ENCODE data around the gene CCDC136.

The CCDC136 gene

DNA sequence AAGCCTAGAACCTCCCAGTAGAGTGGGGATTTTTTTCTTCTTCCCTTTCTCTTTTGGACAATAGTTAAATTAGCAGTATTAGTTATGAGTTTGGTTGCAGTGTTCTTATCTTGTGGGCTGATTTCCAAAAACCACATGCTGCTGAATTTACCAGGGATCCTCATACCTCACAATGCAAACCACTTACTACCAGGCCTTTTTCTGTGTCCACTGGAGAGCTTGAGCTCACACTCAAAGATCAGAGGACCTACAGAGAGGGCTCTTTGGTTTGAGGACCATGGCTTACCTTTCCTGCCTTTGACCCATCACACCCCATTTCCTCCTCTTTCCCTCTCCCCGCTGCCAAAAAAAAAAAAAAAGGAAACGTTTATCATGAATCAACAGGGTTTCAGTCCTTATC, 21.5 kb upstream of the CCDC136 start:
- H3K27me3 Mint-ChIP-seq = no peaks in the 10 kb centered on the region
- no peak overlapping the region for H3K4me3 Mint-ChIP-seq
- H3K4me1 Mint-ChIP-seq = no peaks in the 10 kb centered on the region
- H3K9me3 Mint-ChIP-seq = no peaks in the 10 kb centered on the region
- peaks cover 16% of the 10 kb centered on the region for H3K36me3 Mint-ChIP-seq
- no peak overlapping the region for H3K27ac Mint-ChIP-seq

DNA sequence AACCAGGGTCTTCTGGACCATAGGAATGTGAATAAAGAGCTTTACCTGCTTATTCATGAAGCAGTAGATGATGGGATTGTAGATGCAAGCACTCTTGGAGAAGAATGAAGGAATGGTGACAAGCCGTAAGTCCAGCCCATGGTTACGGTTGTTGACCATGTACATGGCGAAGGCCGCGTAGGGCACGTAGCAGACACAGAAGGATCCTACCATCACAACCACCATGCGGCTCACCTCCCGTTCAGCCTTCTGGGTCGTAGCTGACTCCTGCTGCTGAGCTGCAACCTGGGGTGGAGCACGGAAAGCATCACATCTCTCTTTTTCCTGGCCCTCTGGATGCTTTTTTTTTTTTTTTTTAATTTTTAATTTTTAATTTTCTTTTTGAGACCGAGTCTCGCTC, 18.2 kb upstream of the CCDC136 start:
- peaks cover 14% of the 10 kb centered on the region for H3K4me1 Mint-ChIP-seq

DNA sequence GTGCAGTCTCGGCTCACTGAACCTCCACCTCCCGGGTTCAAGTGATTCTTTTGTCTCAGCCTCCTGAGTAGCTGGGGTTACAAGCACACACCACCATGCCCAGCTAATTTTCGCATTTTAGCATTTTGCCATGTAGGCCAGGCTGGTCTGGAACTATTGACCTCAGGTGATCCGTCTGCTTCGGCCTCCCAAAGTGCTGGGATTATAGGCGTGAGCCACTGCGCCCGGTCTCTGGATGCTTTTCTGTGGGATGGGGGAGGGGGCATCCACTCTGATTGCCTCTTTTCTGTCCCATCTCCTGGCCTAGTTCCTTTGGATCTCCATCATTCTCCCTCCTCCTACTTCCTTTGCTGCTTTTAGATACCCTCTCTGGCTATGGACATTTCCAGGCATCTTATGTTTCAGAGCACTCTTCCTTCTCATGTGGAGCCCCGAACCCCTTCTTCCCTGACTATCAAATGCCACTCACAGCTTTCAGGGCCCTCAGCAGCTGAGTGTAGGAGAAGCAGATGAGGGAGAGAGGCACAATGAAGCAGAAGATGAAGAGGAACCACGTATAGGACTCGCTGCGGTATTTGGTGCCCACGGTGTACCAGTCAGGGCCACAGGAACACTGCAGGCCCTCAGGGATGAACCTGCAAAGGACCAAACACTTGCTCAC, 17.6 kb upstream of the CCDC136 start:
- Mint-ChIP-seq H3K4me3 (no peak overlapping the region), H3K4me1 (peaks cover 14% of the 10 kb centered on the region), H3K36me3 (peaks cover 20% of the 10 kb centered on the region), H3K9me3 (peaks cover 9% of the 10 kb centered on the region), H3K27ac (no peak overlapping the region), H3K27me3 (no peaks in the 10 kb centered on the region)

More for the DNA sequence above, 18.2 kb upstream of the CCDC136 start:
- H3K9me3 Mint-ChIP-seq = peaks cover 9% of the 10 kb centered on the region
- H3K27ac Mint-ChIP-seq = no peak overlapping the region
- H3K27me3 Mint-ChIP-seq = no peaks in the 10 kb centered on the region
- H3K36me3 Mint-ChIP-seq = peaks cover 22% of the 10 kb centered on the region
- no peak overlapping the region for H3K4me3 Mint-ChIP-seq

DNA sequence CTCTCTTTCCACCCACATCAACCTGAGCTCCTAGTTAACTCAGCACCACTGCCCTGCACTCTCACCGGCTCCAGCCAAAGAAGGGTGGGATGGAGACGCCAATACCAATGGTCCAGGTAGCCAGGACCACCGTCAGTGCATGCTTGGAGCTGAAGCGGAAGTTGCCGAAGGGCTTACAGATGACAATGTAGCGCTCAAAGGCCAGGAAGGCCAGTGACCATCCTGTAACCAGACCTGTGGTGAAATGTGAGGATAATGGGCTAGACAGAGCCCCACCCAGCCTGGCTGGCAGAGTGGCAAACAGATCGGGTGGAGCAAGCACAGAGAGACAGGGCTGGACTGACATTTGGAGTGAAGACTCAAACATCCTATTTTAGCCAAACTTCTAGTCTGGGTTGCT, 16.8 kb upstream of the CCDC136 start:
- peaks cover 19% of the 10 kb centered on the region for H3K36me3 Mint-ChIP-seq
- H3K27me3 Mint-ChIP-seq = no peaks in the 10 kb centered on the region
- peaks cover 9% of the 10 kb centered on the region for H3K9me3 Mint-ChIP-seq
- H3K4me3 Mint-ChIP-seq = no peak overlapping the region
- H3K4me1 Mint-ChIP-seq = peaks cover 14% of the 10 kb centered on the region
- no peak overlapping the region for H3K27ac Mint-ChIP-seq

- Mint-ChIP-seq H3K36me3 (peaks cover 16% of the 10 kb centered on the region), H3K27ac (no peak within 1 kb of the TSS)
These were observed 15.9 kb upstream of the CCDC136 start, which contains the start of gene OPN1SW for GRCh38 chr7:128775744-128776474. OPN1SW (minus strand) TSS chr7:128775794; CDS start chr7:128775781, 13 bp downstream.

GRCh38 chr7:128777156-128778123, 14.3 kb upstream of the CCDC136 start:
- Mint-ChIP-seq H3K27me3 (no peaks in the 10 kb centered on the region), H3K27ac (peak overlapping the region; percentile 89), H3K4me3 (no peak overlapping the region), H3K9me3 (peaks cover 9% of the 10 kb centered on the region), H3K36me3 (peaks cover 12% of the 10 kb centered on the region), H3K4me1 (peaks cover 14% of the 10 kb centered on the region)

More at GRCh38 chr7:128775744-128776474, 15.9 kb upstream of the CCDC136 start, which contains the start of gene OPN1SW:
- H3K4me1 Mint-ChIP-seq = peaks cover 14% of the 10 kb centered on the region
- peaks cover 9% of the 10 kb centered on the region for H3K9me3 Mint-ChIP-seq
- H3K27me3 Mint-ChIP-seq = no peaks in the 10 kb centered on the region
- no peak within 1 kb of the TSS for H3K4me3 Mint-ChIP-seq

- H3K27ac Mint-ChIP-seq = no peak overlapping the region
- peaks cover 14% of the 10 kb centered on the region for H3K4me1 Mint-ChIP-seq
- no peak overlapping the region for H3K4me3 Mint-ChIP-seq
- H3K36me3 Mint-ChIP-seq = peaks cover 8% of the 10 kb centered on the region
- peaks cover 9% of the 10 kb centered on the region for H3K9me3 Mint-ChIP-seq
- H3K27me3 Mint-ChIP-seq = no peaks in the 10 kb centered on the region
These were observed 12.8 kb upstream of the CCDC136 start for GRCh38 chr7:128778946-128779345.

DNA sequence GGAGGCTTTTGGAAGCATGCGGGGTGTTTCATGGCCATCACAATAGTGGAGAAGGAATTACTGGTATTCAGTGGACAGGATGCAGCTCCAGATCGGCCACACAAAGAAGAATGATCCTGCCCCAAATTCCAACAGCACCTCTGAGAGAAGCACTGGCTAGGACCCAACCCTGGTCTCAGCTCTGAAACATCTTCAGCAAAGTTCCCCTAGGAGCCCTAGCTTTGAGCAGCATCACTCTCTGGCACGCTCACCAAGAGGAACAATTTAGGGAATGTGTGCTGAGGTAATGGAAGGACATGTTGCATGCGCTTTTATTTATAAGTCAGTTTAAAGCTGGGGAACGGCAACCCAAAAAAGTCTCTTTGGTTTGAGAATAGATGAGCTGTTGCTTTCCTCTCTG, 10.6 kb upstream of the CCDC136 start:
- Mint-ChIP-seq H3K9me3 (peaks cover 9% of the 10 kb centered on the region), H3K4me3 (no peak overlapping the region), H3K27ac (no peak overlapping the region), H3K4me1 (peaks cover 14% of the 10 kb centered on the region), H3K36me3 (peaks cover 6% of the 10 kb centered on the region), H3K27me3 (no peaks in the 10 kb centered on the region)

- Mint-ChIP-seq H3K36me3 (peaks cover 6% of the 10 kb centered on the region), H3K27ac (no peak overlapping the region), H3K4me3 (no peak overlapping the region), H3K9me3 (peaks cover 9% of the 10 kb centered on the region), H3K4me1 (peaks cover 14% of the 10 kb centered on the region), H3K27me3 (no peaks in the 10 kb centered on the region)
These were observed 9.9 kb upstream of the CCDC136 start for GRCh38 chr7:128781851-128782250.

- Mint-ChIP-seq H3K27ac (no peak overlapping the region), H3K36me3 (no peaks in the 10 kb centered on the region), H3K27me3 (no peaks in the 10 kb centered on the region), H3K4me1 (no peaks in the 10 kb centered on the region), H3K9me3 (no peaks in the 10 kb centered on the region), H3K4me3 (no peak overlapping the region)
These were observed 8.5 kb upstream of the CCDC136 start for GRCh38 chr7:128783143-128783861.

- H3K27me3 Mint-ChIP-seq = no peaks in the 10 kb centered on the region
- no peaks in the 10 kb centered on the region for H3K9me3 Mint-ChIP-seq
- no peaks in the 10 kb centered on the region for H3K36me3 Mint-ChIP-seq
- H3K4me1 Mint-ChIP-seq = peaks cover 10% of the 10 kb centered on the region
- no peak overlapping the region for H3K27ac Mint-ChIP-seq
- no peak overlapping the region for H3K4me3 Mint-ChIP-seq
These were observed 6.0 kb upstream of the CCDC136 start for GRCh38 chr7:128785738-128786137.

DNA sequence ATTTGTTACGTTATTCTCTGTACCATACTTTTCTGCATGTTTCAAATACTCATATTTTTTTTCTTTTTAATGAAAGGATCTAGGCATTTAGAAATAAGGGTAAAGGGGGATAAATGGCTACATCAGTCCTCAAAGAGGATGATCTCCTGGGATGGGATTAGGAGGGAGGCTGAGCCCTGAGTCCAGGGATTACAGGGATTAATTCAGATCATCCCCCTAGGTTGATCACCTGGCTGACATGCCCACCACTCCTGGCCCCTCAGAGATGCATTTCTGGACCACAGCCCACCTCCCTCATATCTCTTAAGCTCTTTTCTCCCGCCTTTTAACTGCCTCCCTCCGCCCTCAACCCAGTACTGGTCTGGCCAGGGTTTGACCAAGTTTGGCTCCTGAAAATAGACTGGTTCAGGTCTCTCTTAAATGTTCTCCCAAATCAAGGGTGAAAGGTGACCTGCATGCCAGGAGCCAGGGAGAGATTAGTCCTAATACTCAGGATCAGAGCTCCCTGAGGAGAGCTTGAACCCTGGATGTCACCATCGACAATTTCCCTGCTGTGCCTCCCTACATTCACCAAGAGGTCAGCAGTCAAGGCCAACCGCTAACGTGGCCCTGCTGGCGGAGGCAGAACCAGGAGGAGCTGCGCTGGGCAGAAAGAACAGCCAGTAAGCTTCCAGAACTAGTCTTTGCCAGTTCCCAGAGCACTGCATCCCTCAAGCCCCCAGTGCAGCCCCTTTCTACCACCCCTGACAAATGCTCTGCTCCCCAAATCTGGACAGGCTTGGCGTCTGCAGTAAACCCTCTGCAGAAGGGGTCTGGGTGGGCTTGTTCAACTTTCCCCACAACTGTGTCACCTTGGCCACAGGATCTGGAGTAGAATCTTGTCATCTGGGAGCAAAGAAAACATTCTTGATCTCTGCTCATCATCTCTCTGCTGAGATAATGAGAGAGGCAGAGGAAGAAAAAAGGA, 3.0 kb upstream of the CCDC136 start:
- Mint-ChIP-seq H3K36me3 (no peaks in the 10 kb centered on the region), H3K4me3 (peak overlapping the region; percentile 28), H3K9me3 (no peaks in the 10 kb centered on the region), H3K27me3 (no peaks in the 10 kb centered on the region), H3K27ac (no peak overlapping the region), H3K4me1 (peaks cover 10% of the 10 kb centered on the region)

GRCh38 chr7:128790315-128791041, 1.3 kb upstream of the CCDC136 start:
- Mint-ChIP-seq H3K9me3 (no peaks in the 10 kb centered on the region), H3K27ac (no peak overlapping the region), H3K4me3 (peak overlapping the region; percentile 86), H3K4me1 (peaks cover 10% of the 10 kb centered on the region), H3K27me3 (no peaks in the 10 kb centered on the region), H3K36me3 (no peaks in the 10 kb centered on the region)

DNA sequence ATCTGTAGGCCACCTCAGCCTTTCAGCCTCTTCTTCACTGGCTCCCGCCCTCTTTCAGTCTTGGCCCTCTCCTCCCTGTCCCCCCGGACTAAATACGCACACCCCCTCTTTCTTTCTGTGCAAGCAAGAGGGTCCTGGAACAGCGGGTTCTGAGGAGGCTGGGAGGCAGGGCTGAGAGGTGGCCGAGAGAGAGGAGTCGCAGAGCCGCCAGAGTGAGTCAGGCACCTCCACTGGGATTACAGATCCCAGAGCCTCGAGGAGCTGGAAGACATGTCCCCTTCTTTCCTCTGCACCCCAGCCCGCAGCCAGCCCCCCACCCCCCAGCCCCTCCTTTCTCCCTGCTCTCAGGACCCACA, 182 bp downstream of the CCDC136 start:
- peak overlapping the region; percentile 83 for H3K4me3 Mint-ChIP-seq
- no peaks in the 10 kb centered on the region for H3K36me3 Mint-ChIP-seq
- peaks cover 10% of the 10 kb centered on the region for H3K4me1 Mint-ChIP-seq
- no peaks in the 10 kb centered on the region for H3K9me3 Mint-ChIP-seq
- H3K27me3 Mint-ChIP-seq = no peaks in the 10 kb centered on the region
- H3K27ac Mint-ChIP-seq = no peak overlapping the region

Measured in activated naive CD4-positive, alpha-beta T cell treated with anti-CD3 and anti-CD28 coated beads, Interleukin-2, amount 50 U/mL, for 24 hours (primary cell).